Stimulated activated CD8-positive, alpha-beta memory T cell treated with anti-CD3 and anti-CD28 coated beads, Interleukin-4, amount 100 ng/mL, for 48 hours (primary cell): Measurements from ENCODE around the gene PFKFB4.

Source experiments
- DNase-seq: peaks from one replicate; pipeline ENCODE4 v3.0.0-alpha.2; 2020

Gene PFKFB4

DNA sequence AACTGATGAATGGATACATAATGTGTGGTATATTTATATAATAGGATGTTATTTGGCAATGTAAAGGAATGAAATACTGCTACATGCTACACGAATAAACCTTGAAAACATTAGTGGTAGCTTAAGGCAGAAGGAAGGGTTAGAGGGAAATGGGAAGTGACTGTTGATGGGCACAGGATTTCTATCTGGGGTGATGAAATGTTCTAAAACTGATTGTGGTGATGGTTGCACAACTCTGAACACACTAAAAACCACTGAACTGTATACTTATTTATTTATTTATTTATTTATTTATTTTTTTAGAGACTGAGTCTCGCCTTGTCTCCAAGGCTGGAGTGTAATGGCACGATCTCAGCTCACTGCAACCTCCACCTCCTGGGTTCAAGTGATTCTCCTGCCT lies 27.8 kb downstream of the PFKFB4 start:
- DNase-seq: no peak

DNA sequence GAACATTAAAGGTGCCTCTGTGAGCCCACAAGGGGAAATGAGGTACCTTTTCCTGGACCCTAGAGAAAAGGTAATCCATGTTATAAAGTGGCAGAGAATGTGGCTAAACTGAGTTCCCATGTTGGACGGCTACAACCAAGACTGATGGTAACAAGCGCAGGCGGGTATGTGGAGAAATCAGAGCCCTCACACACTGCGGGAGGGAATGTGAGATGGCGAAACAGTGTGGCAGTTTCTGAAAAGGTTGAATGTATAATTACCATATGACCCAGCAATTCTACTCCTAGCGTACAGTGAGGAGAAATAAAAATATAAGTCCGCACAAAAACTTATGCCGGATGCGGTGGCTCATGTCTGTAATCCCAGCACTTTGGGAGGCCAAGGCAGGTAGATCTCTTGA lies 28.6 kb downstream of the PFKFB4 start:
- DNase-seq: no peak

DNA sequence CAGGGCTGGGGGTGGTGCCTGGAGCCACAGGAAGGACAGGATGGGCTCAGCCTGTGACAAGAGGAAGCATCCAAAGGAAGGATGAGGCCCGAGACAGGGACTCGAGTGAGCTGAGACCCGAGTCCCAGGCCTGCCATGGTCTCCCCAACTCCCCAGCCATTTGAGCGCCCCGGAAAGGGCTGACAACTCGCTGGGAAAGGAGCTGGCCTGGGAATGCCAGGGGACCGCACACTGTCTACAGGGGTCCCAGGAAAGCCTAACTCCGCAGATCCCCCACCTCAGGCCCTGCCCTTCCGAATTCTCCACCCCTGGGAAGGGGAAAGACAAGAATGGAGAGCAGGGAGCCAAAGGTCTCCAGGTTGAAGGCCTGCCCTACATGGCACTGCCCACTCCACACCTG lies 31.6 kb downstream of the PFKFB4 start:
- no peak for DNase-seq

DNA sequence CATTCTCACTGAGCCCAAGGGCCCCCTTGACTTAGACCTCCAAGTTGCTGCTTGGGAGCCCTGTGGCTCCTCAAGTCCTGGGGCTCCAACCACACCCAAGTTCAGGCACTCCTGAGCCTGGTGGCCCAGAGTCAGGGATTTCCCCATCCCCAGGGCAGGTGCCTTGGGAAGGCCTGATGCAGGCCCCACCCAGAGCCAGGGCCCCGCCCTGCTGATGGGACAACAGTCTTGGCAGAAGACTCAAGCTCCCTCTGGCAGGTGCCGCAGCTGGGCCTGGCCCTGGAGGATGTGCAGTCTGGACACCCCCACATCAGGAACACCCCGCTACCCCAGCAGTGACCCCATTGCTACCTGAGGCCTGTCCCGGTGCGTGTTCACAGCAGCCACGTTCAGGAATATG lies 35.0 kb downstream of the PFKFB4 start:
- no peak for DNase-seq

DNA sequence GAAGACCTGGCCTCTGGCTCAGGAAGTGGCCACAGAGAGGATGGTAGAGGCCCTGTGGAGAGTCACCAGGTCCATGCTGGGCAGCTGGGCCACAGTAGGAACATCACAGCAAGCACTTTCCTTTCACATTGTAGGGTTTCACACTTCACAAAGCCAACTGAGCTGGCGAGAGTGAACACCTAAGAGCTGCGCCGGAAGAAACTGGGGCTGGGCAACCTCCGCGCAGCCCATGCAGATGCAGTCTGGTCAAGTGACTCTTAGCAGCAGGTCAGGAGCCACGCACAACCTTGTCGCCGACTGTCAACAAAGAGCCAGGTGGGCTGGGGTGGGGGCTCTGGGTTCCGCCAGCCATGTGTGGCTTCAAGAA lies 37.3 kb downstream of the PFKFB4 start:
- DNase-seq: no peak

DNA sequence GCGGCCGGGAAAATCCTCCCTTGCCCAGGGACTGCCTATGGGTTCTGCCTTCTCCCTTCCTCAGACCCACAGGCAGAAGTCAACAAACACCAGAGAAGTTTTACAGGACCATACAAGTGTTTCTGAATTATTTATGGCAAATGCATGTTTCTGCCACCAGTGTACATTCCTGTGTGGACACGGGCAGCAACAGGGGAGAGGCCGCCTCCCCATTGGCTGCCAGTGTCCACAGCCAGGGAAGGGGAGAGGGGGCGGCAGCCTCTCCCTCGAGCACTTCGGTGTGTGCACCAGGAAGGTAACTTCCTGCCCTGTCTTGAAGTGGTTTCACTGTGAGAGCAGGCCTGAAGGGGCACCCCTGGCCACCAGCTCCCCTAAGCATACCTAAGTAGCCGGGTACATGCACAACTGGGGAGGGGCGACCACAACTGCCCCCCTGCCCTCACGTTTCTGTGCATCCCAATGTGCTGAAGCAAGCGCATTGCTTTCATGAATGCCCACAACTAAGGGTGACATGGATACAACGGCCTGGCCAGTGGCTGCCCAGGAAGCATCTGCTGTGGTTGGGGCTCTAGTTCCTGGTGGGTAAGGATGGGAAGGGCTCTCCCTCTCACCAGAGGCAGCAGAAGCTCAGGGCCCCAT lies 37.8 kb downstream of the PFKFB4 start:
- DNase-seq: no peak

DNA sequence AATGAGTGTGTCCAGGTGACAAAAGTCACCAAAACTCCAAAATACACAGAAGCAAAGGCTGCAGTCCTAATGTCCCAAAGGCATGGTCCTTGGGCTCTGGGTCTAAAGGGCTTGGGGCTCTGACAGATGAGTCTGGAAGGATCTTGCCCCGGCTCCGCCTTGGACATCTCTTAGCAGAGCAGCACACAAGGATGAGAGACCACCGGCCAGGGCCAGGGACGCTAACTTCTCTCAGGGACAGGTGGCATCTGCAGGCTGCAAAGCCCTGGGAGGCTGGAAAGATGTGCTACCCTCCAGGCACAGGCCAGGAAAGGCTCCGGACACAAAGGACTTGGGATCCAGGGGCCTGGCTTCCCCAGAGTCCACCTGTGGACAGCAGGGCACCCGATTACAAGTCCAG lies 38.5 kb downstream of the PFKFB4 start:
- no peak for DNase-seq

DNA sequence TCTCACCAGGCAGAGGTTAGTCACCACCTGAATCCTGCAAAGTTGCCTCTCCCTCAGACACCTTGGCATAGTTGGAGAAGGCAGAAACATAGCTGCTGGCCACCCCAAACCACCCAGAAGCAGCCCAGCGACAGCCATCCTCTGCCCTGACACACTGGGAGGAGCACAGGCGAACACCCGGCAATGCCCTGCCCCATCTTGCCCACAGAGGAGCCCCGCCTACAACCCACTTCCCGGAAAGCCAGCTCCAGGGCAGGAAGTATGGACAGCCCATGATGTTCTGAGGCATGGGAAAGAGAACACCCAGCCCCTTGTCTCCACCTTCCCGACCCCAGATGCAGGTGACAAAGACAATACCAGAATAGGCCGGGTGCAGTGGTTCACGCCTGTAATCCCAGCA lies 40.0 kb downstream of the PFKFB4 start:
- no peak for DNase-seq

DNA sequence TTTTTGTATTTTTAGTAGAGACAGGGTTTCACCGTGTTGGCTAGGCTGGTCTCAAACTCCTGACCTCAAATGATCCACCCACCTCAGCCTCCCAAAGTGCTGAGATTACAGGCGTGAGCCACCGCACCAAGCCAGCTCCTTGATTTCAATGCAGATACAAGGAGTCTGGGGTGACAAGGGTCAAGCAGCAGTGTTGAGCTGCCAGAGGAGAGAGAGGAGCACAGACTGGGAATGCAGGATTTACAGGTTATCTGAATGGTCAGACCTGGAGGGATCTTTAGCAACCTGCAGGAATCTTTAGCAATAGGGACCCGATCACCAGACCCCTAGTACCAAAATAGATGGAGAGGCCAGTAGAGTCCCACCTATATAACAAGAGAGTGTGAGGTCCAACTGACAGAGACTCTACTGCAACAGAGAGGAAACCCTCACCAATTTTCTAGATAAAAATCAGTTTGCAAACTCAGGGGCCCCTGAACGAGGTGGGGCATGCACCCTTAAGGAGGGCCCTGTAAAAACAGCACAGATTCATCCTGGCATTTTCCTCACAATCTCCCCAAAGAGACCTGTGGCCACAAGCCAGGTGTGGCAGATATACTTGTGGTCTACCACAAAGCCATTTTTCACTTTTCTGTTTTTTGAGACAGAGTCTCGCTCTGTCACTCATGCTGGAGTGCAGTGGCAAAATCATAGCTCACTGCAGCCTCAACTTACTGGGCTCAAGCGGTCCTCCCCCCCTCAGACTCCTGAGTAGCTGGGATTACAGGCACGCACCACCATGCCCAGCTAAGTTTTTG lies 42.0 kb downstream of the PFKFB4 start:
- peak; percentile 41 for DNase-seq

DNA sequence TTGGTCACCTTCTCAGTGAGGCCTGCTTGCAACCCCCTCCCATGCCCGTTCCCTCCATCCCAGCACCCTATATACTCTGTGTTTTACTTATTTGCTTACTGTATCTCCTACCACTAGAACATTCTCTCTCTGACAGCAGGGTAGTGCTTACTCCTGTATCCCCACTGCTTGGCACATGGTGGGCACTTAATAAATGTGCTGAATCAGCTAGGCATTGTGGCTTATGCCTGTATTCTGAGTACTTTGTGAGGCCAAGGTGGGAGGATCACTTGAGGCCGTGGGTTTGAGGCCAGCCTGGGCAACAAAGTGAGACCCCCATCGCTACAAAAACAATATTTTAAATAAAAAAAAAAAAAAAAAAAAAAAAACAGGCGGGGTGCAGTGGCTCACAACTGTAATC lies 45.1 kb downstream of the PFKFB4 start:
- DNase-seq: no peak

DNA sequence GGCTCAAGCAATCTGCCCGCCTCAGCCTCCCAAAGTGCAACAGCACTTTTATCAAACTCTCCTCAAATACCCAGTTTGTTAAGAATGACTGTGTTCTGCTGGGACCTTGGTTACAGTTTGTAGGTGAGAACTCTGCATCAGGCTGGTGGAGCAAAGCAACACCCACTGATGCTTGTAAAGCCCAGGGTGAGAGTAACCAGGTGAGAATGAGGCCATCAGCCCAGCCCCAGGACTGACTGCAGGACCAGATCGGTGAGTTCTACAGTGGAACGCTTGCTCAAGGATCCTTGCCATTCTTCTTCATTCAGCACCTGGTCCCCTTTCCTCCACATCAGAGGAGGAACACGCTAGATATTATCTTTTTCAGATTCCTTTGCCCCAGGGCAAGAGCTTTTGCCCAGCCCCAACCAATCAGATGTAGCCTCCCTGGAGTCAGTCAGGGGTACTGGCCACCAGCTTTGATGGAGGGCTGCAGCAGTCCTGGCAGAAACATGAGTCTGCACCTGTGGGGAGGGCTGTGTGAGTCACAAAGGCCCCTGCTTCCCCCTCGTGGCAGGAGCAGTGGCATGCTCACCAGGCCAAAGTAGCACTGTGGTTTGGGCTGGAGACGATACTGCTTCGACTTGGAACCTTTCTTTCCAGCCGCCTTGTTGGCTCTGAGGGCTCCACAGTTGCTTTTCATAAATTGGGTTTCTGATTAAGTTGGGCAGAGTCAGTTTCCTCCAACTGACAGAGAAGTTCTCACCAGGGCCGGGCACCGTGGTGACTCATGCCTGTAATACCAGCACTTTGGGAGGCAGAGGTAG lies 49.1 kb downstream of the PFKFB4 start:
- DNase-seq: peak; percentile 76

DNA sequence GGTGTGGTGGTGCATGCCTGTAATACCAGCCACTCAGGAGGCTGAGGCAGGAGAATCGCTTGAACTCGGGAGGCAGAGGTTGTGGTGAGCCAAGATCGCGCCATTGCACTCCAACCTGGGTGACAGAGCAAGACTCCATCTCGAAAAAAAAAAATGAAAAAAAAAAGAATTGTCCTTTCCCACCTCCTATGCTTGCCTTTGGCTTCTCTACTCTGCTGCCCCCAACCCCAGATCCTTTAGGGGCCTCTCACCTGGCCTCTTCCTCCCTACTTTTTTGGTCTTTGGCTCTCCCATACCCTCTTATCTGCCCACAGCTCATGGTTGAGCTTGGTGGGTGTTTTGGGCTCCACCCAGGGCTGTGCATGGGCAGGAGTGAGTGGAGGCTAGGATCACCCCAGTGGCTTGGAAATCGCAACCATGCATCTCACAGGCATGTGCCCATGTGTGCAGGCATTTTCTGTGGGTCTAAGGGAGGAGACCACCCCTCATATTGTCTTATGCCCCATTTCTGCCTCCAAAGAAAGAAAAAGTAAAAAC lies 50.6 kb downstream of the PFKFB4 start:
- no peak for DNase-seq

DNA sequence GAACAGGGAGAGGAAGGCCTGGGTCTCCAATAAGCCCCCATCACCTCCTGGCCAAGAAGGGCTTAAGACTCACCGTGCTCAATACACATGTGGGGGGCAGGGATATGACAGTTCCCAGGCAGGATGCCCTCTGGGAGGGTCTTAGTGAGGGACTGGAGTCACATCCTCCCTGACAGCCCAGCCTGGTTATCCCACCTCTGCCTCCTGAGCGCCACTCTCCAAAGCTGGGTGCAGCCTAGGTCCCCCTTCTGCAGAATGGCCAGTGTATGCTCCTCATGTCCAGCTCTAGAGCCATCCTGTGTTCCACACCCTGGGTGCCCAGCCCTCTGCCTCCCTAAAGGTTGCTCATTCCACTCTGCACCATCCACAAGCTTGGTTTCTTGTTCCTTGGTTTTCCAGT lies 51.5 kb downstream of the PFKFB4 start:
- no peak for DNase-seq

DNA sequence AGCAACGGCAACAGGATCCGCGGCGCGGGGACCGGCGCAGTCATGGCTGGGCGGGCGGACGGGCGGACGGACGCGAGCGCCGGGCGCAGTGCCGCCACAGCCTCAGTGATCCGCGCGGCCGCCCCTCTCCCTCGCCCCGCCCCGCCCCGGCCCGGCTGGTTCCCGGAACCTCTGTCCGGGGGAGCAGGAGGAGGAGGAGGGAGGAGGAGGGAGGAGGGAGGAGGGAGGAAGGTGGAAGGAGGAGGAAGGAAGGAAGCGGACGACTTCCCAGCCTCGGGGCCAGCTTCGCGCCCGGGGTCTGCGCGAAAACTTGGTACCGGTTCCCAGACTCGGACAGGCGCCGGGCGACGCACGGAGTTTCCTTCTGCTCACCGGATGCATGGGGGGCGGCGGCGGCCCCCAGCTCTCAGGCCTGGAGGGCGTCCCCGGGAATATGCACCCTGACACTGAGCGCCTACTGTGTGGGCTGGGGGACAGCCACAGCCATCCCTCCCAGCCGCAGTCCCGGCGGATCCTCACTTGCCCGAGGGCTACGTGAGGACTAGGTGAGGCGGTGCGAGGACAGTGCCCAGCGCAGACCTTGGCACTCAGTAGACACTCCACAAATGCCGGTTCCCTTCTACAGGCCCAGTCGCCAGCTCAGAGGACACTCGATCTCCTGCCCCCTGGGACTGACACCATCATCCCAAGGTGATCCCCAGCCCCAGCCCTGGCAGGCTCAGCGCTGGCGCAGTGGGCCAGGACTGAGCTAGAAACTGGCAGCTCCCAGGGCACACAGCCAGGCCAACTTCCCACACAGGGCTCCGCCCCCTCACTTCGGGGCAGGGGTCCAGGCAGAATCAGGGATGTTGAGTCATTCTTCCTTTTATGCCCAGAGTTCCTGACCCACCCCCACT lies 52.3 kb downstream of the PFKFB4 start, which contains the start of gene SHISA5:
SHISA5 (minus strand) TSS at position 124 of the 896 bp plus-strand sequence; CDS start at position 44, 80 bp downstream.
- peak; percentile 74 for DNase-seq

DNA sequence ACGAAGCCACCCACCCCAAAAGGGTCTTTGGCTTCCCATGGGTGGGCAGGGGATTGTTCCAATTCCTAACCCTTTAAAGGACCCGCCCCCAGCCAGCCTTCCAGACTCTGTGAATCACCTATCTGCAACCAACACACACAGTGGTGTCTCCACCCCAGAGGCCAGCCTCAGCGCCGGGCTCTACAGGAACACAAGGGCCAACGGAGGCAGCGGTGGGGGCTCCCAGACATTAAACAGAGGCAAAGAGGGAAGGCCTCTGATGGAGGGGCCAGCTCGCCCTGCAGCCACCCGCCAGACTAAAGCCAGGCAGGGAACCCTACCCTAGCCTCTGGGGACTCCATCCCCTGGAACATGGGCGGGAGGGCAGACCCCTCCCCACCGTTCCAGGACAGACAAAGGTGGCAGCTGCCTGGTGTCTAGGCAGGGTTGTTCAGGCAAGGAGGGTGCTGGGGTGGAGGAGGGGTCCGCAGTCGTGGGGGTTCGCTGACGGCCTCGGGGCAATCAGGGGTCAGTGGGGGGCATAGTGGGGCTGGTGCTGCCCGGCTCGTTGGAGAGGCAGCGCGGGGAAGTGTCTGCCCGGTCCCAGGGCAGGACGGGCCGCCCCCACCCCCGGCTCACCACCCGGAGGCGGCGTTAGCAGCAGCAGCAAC lies 53.1 kb downstream of the PFKFB4 start:
- peak; percentile 41 for DNase-seq

DNA sequence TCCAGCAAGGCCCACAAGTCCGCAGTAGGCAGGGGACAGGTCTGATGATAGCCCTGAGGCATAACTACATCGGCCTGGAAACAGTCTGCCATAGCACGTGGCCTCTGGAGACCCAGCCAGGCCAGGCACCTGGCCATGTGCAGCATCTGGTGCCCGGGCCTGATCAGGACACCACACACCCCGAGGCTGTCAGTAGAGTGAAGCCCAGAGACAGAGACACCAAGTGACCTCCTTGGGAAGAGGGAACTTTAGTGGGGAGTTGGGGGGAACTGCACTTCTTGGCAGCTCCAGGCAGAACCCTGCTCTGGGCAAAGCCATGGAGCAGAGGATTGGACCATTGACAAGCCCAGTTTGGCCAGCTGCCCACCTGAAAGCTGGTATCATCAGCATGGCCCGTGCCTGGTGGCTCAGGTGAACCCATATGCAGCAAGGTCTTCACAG lies 53.9 kb downstream of the PFKFB4 start:
- DNase-seq: no peak

DNA sequence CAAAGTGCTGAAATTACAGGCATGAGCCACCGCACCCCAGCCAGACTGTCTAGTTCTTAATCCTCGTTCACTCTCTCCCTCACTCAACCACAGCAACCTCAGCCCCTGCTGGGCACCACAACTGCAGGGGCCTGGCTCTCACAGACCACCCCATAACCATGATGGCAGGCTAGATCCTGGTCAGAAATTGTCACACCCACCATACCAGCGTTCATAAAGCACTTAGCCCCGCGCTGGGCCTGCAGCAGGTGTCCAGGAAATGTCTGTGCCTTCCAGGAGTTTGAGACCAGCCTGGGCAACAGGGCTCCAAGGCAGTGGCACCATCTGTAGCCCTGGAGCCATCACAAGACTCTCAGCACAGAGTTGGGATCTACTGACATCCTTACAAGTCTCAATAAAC lies 54.5 kb downstream of the PFKFB4 start:
- no peak for DNase-seq

DNA sequence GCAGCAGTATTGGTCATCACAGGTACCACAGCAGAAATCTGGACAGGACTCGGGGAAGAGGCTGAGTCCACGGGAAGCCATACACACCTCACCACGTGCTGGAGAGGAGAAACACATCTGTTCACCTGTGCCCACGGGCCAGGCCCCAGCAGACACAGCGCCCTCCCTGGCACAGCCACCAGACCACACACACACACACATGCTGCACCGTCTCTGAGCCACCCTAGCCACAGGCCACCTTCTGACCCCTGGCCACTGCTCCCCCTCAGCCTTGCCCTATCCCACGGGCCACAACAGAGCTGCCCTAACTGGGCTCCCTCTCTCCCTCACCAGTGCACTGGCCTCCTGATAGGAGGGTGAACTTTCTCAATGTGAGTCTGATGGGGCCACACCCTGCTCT lies 55.4 kb downstream of the PFKFB4 start:
- DNase-seq: no peak

DNA sequence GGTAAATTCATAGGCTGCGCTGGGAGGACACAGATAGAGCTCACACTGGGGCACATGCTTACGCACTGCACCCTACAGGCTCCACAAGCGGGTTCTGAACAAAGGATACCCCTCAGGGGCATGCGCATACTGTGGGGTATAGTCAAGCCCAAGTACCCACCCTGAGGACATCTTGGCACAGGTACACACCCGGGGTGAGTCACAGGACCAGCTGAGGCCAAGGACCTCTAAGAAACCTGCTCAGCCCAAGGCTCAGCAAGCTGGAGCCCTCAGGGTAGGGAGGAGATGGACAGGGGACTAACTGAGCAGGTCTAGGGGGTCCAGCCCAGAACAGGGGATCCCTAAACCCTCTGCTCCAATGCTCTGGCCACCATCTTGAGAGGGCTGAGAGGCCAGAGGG lies 55.9 kb downstream of the PFKFB4 start:
- no peak for DNase-seq

DNA sequence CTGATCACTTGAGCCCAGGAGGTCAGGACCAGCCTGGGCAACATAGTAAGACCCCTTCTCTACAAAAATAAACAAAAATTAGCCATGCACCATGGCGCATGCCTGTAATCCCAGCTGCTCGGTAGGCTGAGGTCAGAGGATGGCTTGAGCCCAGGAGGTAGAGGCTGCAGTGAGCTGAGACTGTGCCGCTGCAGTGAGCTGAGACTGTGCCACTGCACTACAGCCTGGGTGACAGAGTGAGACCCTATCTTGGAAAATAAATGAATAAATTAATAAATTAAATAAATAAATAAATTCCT lies 63.5 kb downstream of the PFKFB4 start:
- no peak for DNase-seq

DNA sequence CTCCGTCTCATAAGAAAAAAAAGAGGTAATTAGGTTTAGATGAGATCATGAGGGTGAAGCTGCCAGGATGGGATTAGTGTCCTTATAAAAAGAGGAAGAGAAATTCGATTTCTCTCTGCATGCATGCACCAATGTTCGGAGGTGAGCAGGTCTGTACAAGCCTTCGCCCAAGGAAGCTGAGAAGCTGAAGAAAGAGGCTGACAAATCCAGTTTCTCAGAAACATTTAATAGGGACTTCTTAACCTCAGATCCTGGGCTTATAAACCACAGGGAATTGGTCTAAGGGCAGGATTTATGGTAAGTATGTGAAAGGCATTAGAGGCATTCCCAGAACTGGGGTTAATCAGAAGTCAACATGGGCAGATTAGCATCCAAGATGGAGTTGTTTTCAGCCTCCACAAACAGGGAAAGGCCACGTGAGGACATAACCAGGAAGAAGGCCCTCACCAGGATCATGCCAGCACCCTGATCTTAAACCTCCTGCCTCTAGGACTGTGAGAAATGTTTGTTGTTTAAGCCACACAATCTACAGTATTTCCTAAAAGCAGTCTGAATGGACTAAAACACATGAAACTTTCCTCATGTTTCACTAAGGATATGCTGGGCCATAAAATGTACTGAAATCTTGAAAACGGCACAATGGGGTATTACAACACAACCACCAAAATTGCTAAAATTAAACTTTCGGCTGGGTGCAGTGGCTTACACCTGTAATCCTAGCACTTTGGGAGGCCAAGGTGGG lies 64.0 kb downstream of the PFKFB4 start:
- DNase-seq: no peak
